H1 (cell line): ENCODE results near the gene HOXB6. TPM values are rescaled to one million over a fixed set of nuclear protein-coding genes. Genes with fewer than 3 reads are reported as not detected.

ENCODE experiments used
- microRNA counts: library from miRNA; unstranded; fragments of <30 nt; microRNA quantifications from one replicate; lab custom pipeline; 2015
- microRNA-seq, 2 experiments: library from miRNA; unstranded; fragments of <30 nt; microRNA quantifications; one replicate each; pipeline versions ENCODE4 to v1.2.0, GENCODE V29; 2016 to 2020; ENCODE audit warnings: borderline microRNAs expressed in 2 of 2, borderline number of aligned reads in 2 of 2, borderline replicate concordance in 1 of 2
- polyA plus RNA-seq, 7 experiments: library from polyadenylated mRNA; depleted of rRNA in 3 of 7; stranded (reverse) in 5 of 7; unstranded in 2 of 7; fragments of >200 nt in 5 of 7; fragments of 200-250 nt in 2 of 7; gene quantifications; 1 replicate in 5 of 7; 2 replicates in 1 of 7; 4 replicates in 1 of 7; pipeline versions ENCODE4 v1.2.1 to v1.2.3, GENCODE V29; 2011 to 2013; ENCODE audit warnings: missing spikeins in 2 of 7, mixed read lengths in 2 of 7
- small RNA-seq: library from polyadenylated mRNA; stranded (forward); fragments of <200 nt; extraction: miRNeasy Mini kit (QIAGEN cat#:217004); gene quantifications from one replicate; pipeline ENCODE3, GENCODE V24; 2013; ENCODE audit not compliant: insufficient read depth
- total RNA-seq: library from RNA; stranded (reverse); fragmentation: NEBNext Ultra II Directional; extraction: Animal tissue kit (Norgen Biotek cat#: 25700); gene quantifications from 2 replicates; pipeline ENCODE4 v1.2.1, GENCODE V29; 2021

HOXB6 gene
- total and polyA plus RNA-seq, 2 of the 8 experiments (the other 6 are each of a cell fraction or from before 2014, with no cell fraction given), result not detected

MicroRNAs encoded within 50 kb of the gene (microRNA counts, 767-probe panel; counts per million panel counts)
- microRNA hsa-miR-10a-5p (lab: Ali Mortazavi, UCI), result 879 counts per million, percentile 95 among the panel's probes with 10 or more counts

Small RNA genes lying within 50 kb of the gene (microRNA-seq; reads per million reads assigned to microRNA genes)
- gene MIR196A1, result 0 reads per million in 2 experiments

Small RNA genes lying within 50 kb of the gene (small RNA-seq; reads per million reads assigned to genes)
- gene MIR196A1, result not detected

Other genes with a start within 250 kb of the HOXB6 start
- not detected in 2 replicates for gene SKAP1, start 174.8 kb downstream of the HOXB6 start, total RNA-seq
- gene SKAP1, start 174.8 kb downstream of the HOXB6 start, polyA plus RNA-seq (2011; rRNA removed), result not detected in 2 replicates
- gene HOXB1, start 74.0 kb downstream of the HOXB6 start, total RNA-seq, result not detected in 2 replicates
- gene HOXB1, start 74.0 kb downstream of the HOXB6 start, polyA plus RNA-seq (2011; rRNA removed), result not detected in 2 replicates
- gene HOXB2, start 59.9 kb downstream of the HOXB6 start, total RNA-seq, result not detected in 2 replicates
- not detected in 2 replicates for gene HOXB2, start 59.9 kb downstream of the HOXB6 start, polyA plus RNA-seq (2011; rRNA removed)
- not detected in 2 replicates for gene HOXB4, start 26.6 kb downstream of the HOXB6 start, total RNA-seq
- not detected in 2 replicates for gene HOXB4, start 26.6 kb downstream of the HOXB6 start, polyA plus RNA-seq (2011; rRNA removed)
- gene HOXB3, start 14.7 kb downstream of the HOXB6 start, total RNA-seq, result not detected in 2 replicates
- gene HOXB3, start 14.7 kb downstream of the HOXB6 start, polyA plus RNA-seq (2011; rRNA removed), result not detected in 2 replicates
- gene HOXB5, start 11.2 kb downstream of the HOXB6 start, total RNA-seq, result not detected in 2 replicates
- not detected in 2 replicates for gene HOXB5, start 11.2 kb downstream of the HOXB6 start, polyA plus RNA-seq (2011; rRNA removed)
- gene HOXB7, start 6.0 kb upstream of the HOXB6 start, total RNA-seq, result not detected in 2 replicates
- not detected in 2 replicates for gene HOXB7, start 6.0 kb upstream of the HOXB6 start, polyA plus RNA-seq (2011; rRNA removed)
- gene HOXB8, start 10.3 kb upstream of the HOXB6 start, total RNA-seq, result not detected in 2 replicates
- gene HOXB8, start 10.3 kb upstream of the HOXB6 start, polyA plus RNA-seq (2011; rRNA removed), result not detected in 2 replicates
- not detected in 2 replicates for gene HOXB9, start 21.4 kb upstream of the HOXB6 start, total RNA-seq
- not detected in 2 replicates for gene HOXB9, start 21.4 kb upstream of the HOXB6 start, polyA plus RNA-seq (2011; rRNA removed)
- not detected in 2 replicates for gene PRAC1, start 117.5 kb upstream of the HOXB6 start, total RNA-seq
- not detected in 2 replicates for gene PRAC1, start 117.5 kb upstream of the HOXB6 start, polyA plus RNA-seq (2011; rRNA removed)
- not detected in 2 replicates for gene PRAC2, start 118.2 kb upstream of the HOXB6 start, total RNA-seq
- gene PRAC2, start 118.2 kb upstream of the HOXB6 start, polyA plus RNA-seq (2011; rRNA removed), result not detected in 2 replicates
- not detected in 2 replicates for gene HOXB13, start 123.8 kb upstream of the HOXB6 start, total RNA-seq
- not detected in 2 replicates for gene HOXB13, start 123.8 kb upstream of the HOXB6 start, polyA plus RNA-seq (2011; rRNA removed)
- 2.6 and 2.7 TPM in 2 replicates for gene TTLL6, start 212.2 kb upstream of the HOXB6 start, total RNA-seq
- gene TTLL6, start 212.2 kb upstream of the HOXB6 start, polyA plus RNA-seq (2011; rRNA removed), result 4.3 and 5.0 TPM in 2 replicates
- gene CALCOCO2, start 226.0 kb upstream of the HOXB6 start, total RNA-seq, result 27.7 and 31.8 TPM in 2 replicates
- 9.5 and 12.1 TPM in 2 replicates for gene CALCOCO2, start 226.0 kb upstream of the HOXB6 start, polyA plus RNA-seq (2011; rRNA removed)